ENCODE results near the gene KLC1.
A peak's percentile ranks its signal among the peaks of the same experiment; 100 is the strongest.
"Not testable (repeated sequence)": the region's sequence is repeated elsewhere in the genome, so short reads cannot be mapped to it uniquely, and the experiment has no call there.

KLC1 gene

DNA sequence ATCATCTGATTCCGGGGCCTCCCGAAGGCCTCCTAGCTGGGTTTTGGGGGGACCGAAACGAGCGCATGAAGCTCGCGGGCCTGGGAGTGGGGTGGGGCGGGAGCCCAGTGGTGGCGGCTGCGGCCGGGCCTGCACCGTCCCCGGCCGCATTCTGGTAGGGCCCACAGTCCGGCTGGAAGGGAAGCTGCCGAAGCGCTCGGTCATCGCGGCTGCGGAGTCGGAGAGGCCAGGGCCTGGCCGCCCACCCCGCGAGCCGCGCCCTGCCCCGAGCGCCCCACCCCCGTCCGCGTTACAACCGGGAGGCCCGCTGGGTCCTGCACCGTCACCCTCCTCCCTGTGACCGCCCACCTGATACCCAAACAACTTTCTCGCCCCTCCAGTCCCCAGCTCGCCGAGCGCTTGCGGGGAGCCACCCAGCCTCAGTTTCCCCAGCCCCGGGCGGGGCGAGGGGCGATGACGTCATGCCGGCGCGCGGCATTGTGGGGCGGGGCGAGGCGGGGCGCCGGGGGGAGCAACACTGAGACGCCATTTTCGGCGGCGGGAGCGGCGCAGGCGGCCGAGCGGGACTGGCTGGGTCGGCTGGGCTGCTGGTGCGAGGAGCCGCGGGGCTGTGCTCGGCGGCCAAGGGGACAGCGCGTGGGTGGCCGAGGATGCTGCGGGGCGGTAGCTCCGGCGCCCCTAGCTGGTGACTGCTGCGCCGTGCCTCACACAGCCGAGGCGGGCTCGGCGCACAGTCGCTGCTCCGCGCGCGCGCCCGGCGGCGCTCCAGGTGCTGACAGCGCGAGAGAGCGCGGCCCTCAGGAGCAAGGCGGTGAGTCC lies at the start of gene KLC1:
Gene KLC1, plus strand, starts transcription at position 528 of the 819 bp plus-strand sequence. CDS start 25,354 bp downstream, outside the sequence.
- Mint-ChIP-seq H3K4me3 (peak within 1 kb of the TSS; percentile 77), H3K9me3 (no peaks in the 10 kb centered on the region), H3K27ac (peak within 1 kb of the TSS; percentile 93), H3K36me3 (peaks cover 23% of the 10 kb centered on the region), H3K4me1 (peaks cover 30% of the 10 kb centered on the region)
- ATAC-seq: peak; percentile 81
- DNase-seq (ENCODE audit: low spot score in 2 of 2): peak; percentile 88 to 94

- no peaks in the 10 kb centered on the region for H3K4me1 Mint-ChIP-seq
- no peak overlapping the region for H3K27ac Mint-ChIP-seq
- H3K9me3 Mint-ChIP-seq: no peaks in the 10 kb centered on the region
- no peak overlapping the region for H3K4me3 Mint-ChIP-seq
- no peak for DNase-seq (ENCODE audit: low spot score in 2 of 2)
- ATAC-seq: no peak
- H3K36me3 Mint-ChIP-seq: peaks cover 71% of the 10 kb centered on the region
Observed at GRCh38 chr14:103581206-103581605, 47.8 kb upstream of the KLC1 start.

DNA sequence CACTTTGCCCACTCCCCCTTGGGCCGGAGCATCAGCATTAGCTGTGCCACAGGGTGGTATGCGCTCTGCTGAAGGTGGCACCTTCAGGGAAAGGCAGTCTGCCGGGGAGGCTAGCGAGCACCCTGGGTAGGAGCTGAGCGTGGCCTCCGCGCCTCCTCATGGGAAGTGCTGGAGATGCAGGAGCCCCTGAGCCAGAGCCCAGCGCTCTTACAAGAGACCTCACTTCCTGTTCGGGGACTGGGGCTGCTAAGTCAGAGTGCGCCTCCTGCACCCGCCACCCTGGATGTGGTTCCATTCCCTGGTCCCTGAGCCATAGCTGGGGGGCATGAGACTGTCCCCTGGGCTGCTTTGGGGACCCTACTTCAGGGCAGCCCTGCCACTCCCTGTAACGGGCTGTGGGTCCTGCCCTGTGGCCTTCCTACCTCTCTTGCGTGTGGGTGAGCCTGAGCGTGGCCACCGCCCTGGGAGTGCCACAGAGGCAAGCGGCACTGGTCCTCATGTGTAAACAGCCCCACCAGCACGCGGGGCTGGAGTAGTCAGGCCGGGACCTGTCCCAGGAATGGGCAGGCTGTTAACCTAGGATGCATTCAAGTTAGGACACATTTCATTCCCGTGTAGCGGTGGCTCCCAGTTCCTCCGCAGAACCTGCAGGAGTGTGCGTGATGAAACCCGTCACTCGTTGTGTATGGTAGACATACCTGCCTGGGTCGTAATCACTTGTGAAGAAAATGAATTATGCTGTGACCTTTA lies 46.9 kb upstream of the KLC1 start:
- H3K4me3 Mint-ChIP-seq: no peak overlapping the region
- peaks cover 66% of the 10 kb centered on the region for H3K36me3 Mint-ChIP-seq
- H3K4me1 Mint-ChIP-seq: no peaks in the 10 kb centered on the region
- H3K27ac Mint-ChIP-seq: no peak overlapping the region
- H3K9me3 Mint-ChIP-seq: no peaks in the 10 kb centered on the region
- no peak for ATAC-seq
- no peak for DNase-seq (ENCODE audit: low spot score in 2 of 2)

DNA sequence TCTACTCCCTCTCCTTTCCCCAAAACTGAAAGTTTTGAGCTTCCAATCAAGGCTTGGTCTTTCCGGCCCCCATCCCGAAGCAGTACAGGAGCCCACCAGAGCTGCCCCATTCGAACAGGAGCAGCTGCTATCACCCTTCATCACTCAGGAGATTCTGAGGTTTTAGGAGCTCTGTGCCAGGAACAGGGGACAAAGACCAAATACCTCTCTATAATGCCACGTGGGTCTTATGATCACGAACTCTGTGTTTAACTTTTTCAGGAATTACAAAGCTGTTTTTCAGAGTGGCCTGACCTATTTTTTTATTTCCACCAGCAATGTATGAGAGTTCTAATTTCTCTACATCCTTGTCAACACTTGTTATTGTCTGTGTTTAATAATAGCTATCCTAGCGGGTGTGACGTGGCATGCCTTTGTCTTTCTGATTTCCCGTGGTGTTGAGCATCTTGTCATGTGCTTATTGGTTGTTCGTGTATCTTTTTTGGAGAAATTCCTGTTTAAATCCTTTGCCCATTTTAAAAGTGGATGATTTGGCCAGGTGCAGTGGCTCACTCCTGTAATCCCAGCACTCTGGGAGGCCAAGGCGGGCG lies 44.6 kb upstream of the KLC1 start:
- ATAC-seq (no peak), DNase-seq (ENCODE audit: low spot score in 2 of 2) (no peak)
- Mint-ChIP-seq H3K4me1 (no peaks in the 10 kb centered on the region), H3K4me3 (no peak overlapping the region), H3K36me3 (peaks cover 63% of the 10 kb centered on the region), H3K27ac (no peak overlapping the region), H3K9me3 (no peaks in the 10 kb centered on the region)

DNA sequence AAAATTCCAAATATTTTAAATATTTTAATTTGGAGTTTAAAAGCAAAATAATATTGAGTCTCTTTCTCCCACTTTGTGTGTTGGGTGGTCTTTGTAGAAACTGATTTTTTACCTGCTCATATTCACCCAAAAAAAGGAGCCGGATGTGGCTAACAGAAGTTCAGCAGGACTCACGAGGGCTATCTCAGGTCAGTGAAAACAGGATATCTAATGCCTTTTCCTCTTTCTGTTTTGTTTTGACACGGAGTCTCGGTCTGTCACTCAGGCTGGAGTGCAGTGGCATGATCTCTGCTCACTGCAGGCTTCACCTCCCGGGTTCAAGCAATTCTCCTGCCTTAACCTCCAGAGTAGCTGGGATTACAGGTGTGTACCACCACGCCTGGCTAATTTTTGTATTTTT lies 35.4 kb upstream of the KLC1 start:
- H3K27ac Mint-ChIP-seq: peak overlapping the region; percentile 60

GRCh38 chr14:103594265-103594664 lies 34.7 kb upstream of the KLC1 start:
- Mint-ChIP-seq H3K27ac (no peak overlapping the region), H3K9me3 (no peaks in the 10 kb centered on the region), H3K36me3 (peaks cover 17% of the 10 kb centered on the region), H3K4me1 (no peaks in the 10 kb centered on the region), H3K4me3 (no peak overlapping the region)
- DNase-seq (ENCODE audit: low spot score in 2 of 2) (no peak), ATAC-seq (no peak)

More for the DNA sequence above, 35.4 kb upstream of the KLC1 start:
- ATAC-seq (peak; percentile 54), DNase-seq (ENCODE audit: low spot score in 2 of 2) (no peak)
- Mint-ChIP-seq H3K4me1 (no peaks in the 10 kb centered on the region), H3K36me3 (peaks cover 24% of the 10 kb centered on the region), H3K9me3 (no peaks in the 10 kb centered on the region), H3K4me3 (no peak overlapping the region)

DNA sequence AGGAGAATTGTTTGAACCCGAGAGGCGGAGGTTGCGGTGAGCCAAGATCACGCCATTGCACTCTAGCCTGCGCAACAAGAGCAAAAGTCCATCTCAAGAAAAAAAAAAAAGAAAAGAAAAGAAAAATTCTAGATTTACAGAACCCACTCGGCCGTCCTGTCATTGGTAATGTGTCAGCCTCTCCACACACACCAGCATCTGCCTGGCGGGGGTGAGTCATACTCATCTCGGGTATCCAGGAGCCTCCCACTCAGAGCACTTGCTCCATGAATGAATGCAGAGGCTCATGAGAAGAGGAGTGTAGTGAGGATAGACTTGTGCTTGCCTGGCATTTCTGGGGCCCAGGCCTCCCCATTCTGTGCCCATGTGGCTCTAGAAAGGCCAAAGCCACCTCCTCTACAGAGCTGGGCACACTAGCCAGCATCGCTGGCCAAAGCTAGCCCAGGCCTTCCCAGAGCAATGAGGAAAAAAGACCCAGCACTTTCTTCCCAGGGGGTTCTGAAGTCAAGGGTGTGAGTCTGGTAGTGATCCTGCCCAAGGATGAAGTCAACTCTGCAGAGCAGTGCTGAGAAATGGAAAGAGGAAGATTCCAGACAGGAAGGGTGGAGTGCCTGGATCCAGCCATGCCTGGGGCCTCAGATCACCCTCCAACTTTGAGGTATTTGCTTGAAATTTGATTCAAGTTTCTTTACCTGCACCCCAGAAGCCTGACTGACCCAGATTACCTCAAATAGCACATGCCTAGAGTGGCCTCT lies 31.2 kb upstream of the KLC1 start:
- Mint-ChIP-seq H3K27ac (peak overlapping the region; percentile 26), H3K4me3 (no peak overlapping the region), H3K36me3 (peaks cover 4% of the 10 kb centered on the region), H3K4me1 (no peaks in the 10 kb centered on the region), H3K9me3 (no peaks in the 10 kb centered on the region)
- no peak for ATAC-seq
- no peak for DNase-seq (ENCODE audit: low spot score in 2 of 2)

DNA sequence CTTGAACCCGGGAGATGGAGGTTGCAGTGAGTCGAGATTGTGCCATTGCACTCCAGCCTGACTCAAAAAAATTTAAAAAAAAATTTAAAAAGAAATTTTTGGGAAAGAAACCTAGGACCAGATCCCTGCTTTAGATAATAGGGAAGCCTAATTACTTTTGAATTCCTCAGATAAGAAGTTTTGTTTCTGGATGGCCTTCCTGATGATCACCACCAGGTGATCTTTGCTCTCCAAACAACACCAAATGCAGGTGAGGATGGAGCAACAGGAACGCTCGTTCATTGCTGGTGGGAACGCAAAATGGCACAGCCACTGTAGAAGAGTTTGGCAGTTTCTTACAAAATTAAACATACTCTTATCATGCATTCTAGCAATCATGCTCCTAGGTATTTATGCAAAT lies 28.5 kb upstream of the KLC1 start:
- Mint-ChIP-seq H3K27ac (no peak overlapping the region), H3K9me3 (no peaks in the 10 kb centered on the region), H3K4me1 (no peaks in the 10 kb centered on the region), H3K36me3 (peaks cover 4% of the 10 kb centered on the region), H3K4me3 (no peak overlapping the region)
- DNase-seq (ENCODE audit: low spot score in 2 of 2): no peak
- no peak for ATAC-seq

DNA sequence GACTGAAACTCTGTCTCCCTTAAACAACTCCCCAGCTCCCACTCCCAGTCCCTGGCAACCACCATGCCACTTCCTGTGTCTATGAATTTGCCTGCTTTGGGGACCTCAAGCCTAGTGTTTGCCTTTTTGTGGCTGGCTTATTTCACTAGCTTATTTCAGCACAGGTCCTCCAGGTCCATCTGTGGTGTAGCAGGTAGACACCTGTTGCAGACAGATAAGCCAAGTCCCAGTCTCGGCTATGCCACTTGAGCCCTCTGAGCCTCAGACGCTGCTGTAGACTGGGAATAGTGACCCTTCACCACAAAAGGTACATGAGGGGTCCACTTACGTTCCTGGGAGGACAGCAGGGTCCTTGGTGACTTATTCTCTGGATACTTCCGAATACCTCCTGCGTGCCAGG lies 24.4 kb upstream of the KLC1 start:
- DNase-seq (ENCODE audit: low spot score in 2 of 2): no peak
- Mint-ChIP-seq H3K4me3 (no peak overlapping the region), H3K36me3 (no peaks in the 10 kb centered on the region), H3K9me3 (no peaks in the 10 kb centered on the region), H3K27ac (no peak overlapping the region), H3K4me1 (peaks cover 22% of the 10 kb centered on the region)
- ATAC-seq: no peak

GRCh38 chr14:103606963-103607668 lies 21.9 kb upstream of the KLC1 start:
- H3K4me3 Mint-ChIP-seq: peak overlapping the region; percentile 70
- DNase-seq (ENCODE audit: low spot score in 2 of 2) (peak; percentile 27 to 74), ATAC-seq (peak; percentile 85)
- peak overlapping the region; percentile 67 for H3K27ac Mint-ChIP-seq
- peaks cover 22% of the 10 kb centered on the region for H3K4me1 Mint-ChIP-seq
- H3K36me3 Mint-ChIP-seq: no peaks in the 10 kb centered on the region
- H3K9me3 Mint-ChIP-seq: peaks cover 7% of the 10 kb centered on the region

DNA sequence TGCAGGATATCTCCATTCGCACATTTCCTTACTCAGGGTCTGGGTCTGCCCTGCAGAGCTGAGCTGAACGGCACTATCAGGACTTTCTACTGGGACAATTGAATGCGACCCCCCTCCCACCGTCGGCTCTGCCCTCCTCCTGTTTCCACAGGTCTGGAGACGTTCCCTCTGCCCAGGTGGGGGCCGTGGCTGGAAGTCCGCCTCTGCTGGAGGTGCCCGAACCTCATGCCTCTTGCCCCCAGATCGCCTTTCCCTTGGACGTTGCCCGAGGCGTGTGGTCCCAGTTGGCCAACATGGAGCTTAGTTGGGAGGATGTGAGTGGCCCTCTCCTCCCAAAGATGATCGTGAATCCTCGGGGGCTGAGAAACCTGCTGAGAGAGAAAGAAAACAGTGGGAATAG lies 21.2 kb upstream of the KLC1 start:
- peaks cover 22% of the 10 kb centered on the region for H3K4me1 Mint-ChIP-seq
- DNase-seq (ENCODE audit: low spot score in 2 of 2) (no peak), ATAC-seq (peak; percentile 9)
- peaks cover 7% of the 10 kb centered on the region for H3K9me3 Mint-ChIP-seq
- H3K27ac Mint-ChIP-seq: peak overlapping the region; percentile 67
- H3K36me3 Mint-ChIP-seq: no peaks in the 10 kb centered on the region
- H3K4me3 Mint-ChIP-seq: peak overlapping the region; percentile 70

GRCh38 chr14:103609081-103609480 lies 19.9 kb upstream of the KLC1 start:
- H3K36me3 Mint-ChIP-seq; DNase-seq (ENCODE audit: low spot score in 2 of 2); ATAC-seq; H3K27ac Mint-ChIP-seq; H3K9me3 Mint-ChIP-seq; H3K4me3 Mint-ChIP-seq: not testable (repeated sequence)
- H3K4me1 Mint-ChIP-seq: peaks cover 22% of the 10 kb centered on the region

DNA sequence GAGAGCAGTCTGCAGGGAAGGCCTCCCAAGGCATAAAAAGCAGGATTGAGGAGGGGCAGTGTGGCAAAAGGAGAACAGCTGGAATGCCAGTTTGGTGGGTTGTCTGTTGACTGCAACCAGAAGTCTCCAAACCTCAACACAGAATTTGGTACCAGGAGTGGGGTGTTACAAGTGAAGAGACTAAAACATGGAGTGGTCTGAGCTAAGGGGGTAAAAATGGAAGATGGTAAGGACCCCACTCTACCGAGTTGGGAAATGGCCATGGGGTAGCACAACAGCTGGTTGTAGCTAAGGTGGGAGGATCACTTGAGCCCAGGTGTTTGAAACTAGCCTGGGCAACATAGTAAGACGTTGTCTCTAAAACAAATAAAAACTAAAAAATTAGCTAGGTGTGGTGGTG lies 17.8 kb upstream of the KLC1 start:
- H3K9me3 Mint-ChIP-seq: peaks cover 7% of the 10 kb centered on the region
- peaks cover 22% of the 10 kb centered on the region for H3K4me1 Mint-ChIP-seq
- no peak overlapping the region for H3K27ac Mint-ChIP-seq
- ATAC-seq: no peak
- DNase-seq (ENCODE audit: low spot score in 2 of 2): no peak
- H3K36me3 Mint-ChIP-seq: no peaks in the 10 kb centered on the region
- H3K4me3 Mint-ChIP-seq: no peak overlapping the region

- no peak for DNase-seq (ENCODE audit: low spot score in 2 of 2)
Observed at GRCh38 chr14:103613517-103613916, 15.5 kb upstream of the KLC1 start.

More at GRCh38 chr14:103613517-103613916, 15.5 kb upstream of the KLC1 start:
- no peak for ATAC-seq
- Mint-ChIP-seq H3K27ac (no peak overlapping the region), H3K4me3 (no peak overlapping the region), H3K9me3 (peaks cover 7% of the 10 kb centered on the region), H3K36me3 (no peaks in the 10 kb centered on the region), H3K4me1 (no peaks in the 10 kb centered on the region)
